Measurements from ENCODE around the gene DCTN2.

The DCTN2 gene

DNA sequence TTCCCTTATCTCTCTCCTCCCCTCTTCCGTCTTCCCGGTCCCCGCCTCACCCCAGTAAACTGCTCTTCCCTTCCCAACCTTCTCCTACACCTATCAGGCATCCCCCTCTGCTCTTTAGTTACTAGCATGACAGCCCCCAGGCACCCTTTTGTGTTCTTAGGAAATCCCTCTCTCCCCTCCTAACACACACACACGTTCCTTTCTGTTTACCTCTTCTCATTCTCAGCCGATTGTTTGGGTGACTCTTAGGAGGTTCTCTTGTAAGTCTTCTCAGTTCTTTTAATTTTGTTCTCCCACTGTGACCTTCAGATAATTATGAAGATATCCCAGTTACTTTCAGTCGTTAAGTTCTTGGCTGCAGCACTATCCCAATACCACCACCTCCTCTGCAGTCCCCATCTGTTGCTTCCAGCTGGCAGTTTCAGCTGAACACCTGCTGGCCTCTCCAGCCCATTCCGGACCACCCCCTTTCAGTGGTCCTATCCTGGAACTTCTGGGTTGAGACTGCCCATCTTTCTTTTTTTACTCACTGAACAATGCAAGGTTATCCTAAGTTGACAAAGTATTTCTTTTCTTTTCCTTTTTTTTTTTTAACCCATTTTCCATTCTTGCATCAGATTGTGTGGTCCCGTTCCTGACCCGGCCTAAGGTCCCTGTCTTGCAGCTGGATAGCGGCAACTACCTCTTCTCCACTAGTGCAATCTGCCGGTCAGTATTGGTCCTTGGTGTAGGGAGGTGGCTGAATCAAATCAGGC lies 58.4 kb downstream of the DCTN2 start:
- no peak for DNase-seq (ENCODE audit: low spot score)

DNA sequence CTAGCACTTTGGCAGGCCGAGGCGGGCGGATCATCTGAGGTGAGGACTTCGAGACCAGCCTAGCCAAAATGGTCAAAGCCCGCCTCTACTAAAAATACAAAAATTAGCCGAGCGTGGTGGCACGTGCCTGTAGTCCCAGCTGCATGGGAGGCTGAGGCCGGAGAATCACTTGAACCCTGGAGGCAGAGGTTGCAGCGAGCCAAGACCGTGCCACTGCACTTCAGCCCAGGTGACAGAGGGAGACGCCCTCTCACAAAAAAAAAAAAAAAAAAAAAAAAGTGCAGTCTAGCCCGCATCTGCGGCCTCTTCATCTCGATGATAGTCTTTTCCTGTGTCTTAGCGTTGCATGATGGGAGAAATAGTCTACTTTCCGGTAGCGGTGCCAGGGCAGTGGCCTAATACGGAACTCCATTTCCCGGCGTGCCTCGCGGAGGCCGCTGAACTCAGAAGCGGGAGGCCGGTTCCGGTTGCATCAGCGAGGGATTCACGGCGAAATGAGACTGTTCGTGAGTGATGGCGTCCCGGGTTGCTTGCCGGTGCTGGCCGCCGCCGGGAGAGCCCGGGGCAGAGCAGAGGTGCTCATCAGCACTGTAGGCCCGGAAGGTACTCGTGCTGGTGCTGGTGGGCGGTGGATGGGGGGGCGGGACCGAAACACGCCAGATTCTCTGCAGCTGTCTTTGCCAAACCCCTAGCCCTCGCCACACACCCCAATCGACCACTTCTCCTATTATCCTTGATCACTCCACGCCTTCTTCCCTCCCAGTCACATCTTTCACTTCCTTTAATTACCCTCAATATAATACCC lies 59.2 kb downstream of the DCTN2 start, which contains the start of gene MARS1:
TSS of gene MARS1 (plus strand) at position 472 of the 805 bp plus-strand sequence. CDS start at position 495, 23 bp downstream.
- peak; percentile 95 for DNase-seq (ENCODE audit: low spot score)

DNA sequence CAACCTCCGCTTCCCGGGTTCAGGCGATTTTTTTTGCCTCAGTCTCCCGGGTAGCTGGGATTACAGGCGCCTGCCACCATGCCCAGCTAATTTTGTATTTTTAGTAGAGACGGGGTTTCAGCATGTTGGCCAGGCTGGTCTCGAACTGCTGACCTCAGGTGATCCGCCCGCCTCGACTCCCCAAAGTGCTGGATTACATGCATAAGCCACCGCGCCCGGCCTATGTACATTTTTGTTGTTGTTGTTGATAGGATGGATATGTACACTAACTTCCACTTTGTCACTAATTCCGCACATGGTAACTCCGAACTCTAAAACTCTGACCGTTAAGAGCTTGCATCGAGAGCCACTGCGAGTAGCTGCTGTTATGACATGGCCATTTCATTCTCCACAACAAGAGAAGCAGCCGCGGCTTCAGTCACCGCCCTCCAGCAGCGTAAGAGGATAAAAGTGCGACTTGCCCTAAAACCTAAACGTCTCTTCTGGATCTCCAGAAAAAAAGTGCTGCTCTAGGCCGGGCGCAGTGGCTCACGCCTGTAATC lies 59.9 kb downstream of the DCTN2 start:
- no peak for DNase-seq (ENCODE audit: low spot score)

DNA sequence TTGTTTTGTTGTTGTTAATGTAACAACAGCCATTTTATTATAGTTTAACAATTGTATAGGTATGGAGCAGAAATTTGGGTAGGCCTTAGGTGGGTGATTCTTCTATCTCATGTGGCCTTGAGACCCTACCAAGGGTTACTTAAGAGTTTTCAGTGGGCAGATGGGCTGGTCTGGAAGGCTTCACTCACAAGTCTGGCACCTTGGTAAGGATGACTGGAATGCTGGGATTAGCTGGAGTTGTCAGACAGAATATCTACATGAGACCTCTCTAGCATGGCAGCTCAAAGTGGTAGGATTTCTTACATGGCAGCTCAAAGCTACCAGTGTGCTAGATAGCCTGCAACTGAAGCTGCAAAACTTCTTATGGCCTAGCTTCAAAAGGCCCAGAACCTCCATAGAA lies 61.3 kb downstream of the DCTN2 start:
- no peak for DNase-seq (ENCODE audit: low spot score)

DNA sequence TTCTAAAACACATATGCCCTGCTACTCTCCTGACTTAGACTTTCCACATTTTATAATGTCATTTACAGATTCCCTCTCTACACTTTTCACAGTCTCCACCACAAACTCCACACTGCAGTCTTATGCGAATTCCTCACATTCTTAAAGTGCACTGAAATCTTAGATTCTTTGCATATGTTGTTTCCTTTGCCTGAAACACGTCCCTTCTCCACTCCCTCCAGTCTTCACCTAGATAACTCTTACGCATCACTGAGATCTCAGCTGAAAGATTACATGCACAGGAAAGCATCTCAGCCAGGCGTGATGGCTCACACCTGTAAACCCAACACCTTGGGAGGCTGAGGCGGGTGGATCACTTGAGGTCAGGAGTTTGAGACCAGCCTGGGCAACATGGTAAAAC lies 63.5 kb downstream of the DCTN2 start:
- DNase-seq (ENCODE audit: low spot score) = no peak

DNA sequence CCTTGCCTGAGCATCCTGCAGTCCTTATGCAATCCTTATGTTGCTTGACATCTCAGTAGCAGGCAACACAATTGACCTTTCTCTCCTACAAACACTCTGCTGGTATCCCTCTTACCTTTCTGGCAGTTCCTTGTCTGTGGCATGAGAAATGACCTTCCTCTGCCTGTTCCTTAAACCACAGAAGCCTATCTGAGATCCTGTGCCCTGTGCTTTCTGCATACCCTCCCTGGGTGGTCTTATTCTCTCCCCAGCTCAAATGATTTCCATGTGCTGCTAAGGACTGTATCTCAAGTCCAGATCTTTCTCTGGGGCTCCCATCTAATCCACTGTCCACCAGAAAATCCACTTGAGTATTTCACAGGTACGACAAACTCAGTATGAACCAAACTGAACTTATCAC lies 65.3 kb downstream of the DCTN2 start:
- no peak for DNase-seq (ENCODE audit: low spot score)
